Stomach (tissue), 4 donors: ENCODE data around the gene KCNT1.

Source experiments
- POLR2A ChIP-seq, 4 donors: fragments of 450-650 bp; IDR thresholded peaks; one replicate each; pipeline ENCODE4 v1.6.1; 2016; ENCODE audit warnings: antibody characterized with exemption in 4 of 4, control low read depth in 2 of 4, mild to moderate bottlenecking in 1 of 4, moderate library complexity in 1 of 4
- POLR2AphosphoS5 ChIP-seq, 3 donors: sonication (generic); formaldehyde crosslinking; IDR thresholded peaks; one replicate each; pipeline ENCODE4 v1.6.1; 2016; ENCODE audit warnings: antibody characterized with exemption in 3 of 3
- TF ChIP-seq, protein P1 (sequence below), 7 experiments: fragments of 450-650 bp in 4 of 7; fragments of 200-600 bp in 3 of 7; sonication (generic) in 3 of 7; IDR thresholded peaks; one replicate each; pipeline ENCODE4 v1.5.1; 2016 to 2019; ENCODE audit warnings: antibody characterized with exemption in 7 of 7, control low read depth in 2 of 7, mild to moderate bottlenecking in 1 of 7

DNA sequence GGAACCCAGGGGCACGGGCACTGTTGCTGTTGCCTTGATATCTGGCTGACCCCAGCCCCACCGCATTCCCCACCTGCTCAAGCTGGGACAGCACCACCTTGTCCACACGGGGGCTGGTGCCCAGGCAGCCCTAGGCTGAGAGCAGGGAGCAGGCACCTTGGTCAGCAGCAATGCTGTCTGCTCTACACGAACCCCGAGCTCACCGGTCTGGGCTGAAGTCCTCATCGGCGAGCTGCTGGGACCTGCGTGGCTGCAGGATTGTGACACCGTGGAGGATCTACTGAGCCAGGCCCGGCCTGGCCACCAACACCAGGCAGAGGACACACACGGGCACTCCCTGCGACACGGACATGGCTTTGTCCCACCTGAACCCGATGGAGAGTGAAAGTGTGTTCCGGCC is 78.1 kb downstream of the KCNT1 start:
- TF ChIP-seq POLR2A (IDR thresholded peaks at IDR 0.05) (no peak), POLR2AphosphoS5 (IDR thresholded peaks at IDR 0.05) (no peak)
- TF ChIP-seq, protein P1, sequence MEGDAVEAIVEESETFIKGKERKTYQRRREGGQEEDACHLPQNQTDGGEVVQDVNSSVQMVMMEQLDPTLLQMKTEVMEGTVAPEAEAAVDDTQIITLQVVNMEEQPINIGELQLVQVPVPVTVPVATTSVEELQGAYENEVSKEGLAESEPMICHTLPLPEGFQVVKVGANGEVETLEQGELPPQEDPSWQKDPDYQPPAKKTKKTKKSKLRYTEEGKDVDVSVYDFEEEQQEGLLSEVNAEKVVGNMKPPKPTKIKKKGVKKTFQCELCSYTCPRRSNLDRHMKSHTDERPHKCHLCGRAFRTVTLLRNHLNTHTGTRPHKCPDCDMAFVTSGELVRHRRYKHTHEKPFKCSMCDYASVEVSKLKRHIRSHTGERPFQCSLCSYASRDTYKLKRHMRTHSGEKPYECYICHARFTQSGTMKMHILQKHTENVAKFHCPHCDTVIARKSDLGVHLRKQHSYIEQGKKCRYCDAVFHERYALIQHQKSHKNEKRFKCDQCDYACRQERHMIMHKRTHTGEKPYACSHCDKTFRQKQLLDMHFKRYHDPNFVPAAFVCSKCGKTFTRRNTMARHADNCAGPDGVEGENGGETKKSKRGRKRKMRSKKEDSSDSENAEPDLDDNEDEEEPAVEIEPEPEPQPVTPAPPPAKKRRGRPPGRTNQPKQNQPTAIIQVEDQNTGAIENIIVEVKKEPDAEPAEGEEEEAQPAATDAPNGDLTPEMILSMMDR (IDR thresholded peaks at IDR 0.05) = no peak
